ENCODE data around the gene MARK2. TPM values are rescaled to one million over a fixed set of nuclear protein-coding genes. Genes with fewer than 3 reads are reported as not detected.

Gene MARK2
- total and polyA plus RNA-seq, 2 of the 8 experiments (the other 6 are each of a cell fraction or from before 2014, with no cell fraction given) = 19.3 to 58.5 TPM

- POLR2A ChIA-PET (ENCODE audit: partially characterized antibody) = interaction anchor here (0.5 to 4.2 kb wide), 7 partner anchors 10 to 104 kb away, joined by 3 to 31 read pairs (median 3); partner anchors contain the start of genes COX8A and NAA40
- Histone ChIP-seq H3K4me2 (ENCODE audit: insufficient read depth in 1 of 2, low read depth in 2 of 2, low read length in 2 of 2) (no peak overlapping the region), H2BK5ac (ENCODE audit: low read depth, low read length) (no peak overlapping the region), H3K23ac (ENCODE audit: insufficient read length) (no peak overlapping the region), H3K27ac (ENCODE audit: low read depth, low read length) (no peak overlapping the region), H3K79me2 (ENCODE audit: control insufficient read depth in 1 of 2, insufficient read depth in 2 of 2, low read length in 2 of 2) (no peaks in the 10 kb centered on the region), H3K14ac (ENCODE audit: insufficient read length) (no peak overlapping the region), H3K79me1 (ENCODE audit: low read depth, low read length) (no peaks in the 10 kb centered on the region), H4K8ac (ENCODE audit: extremely low read depth, insufficient read depth, low read length) (no peak overlapping the region), H2BK120ac (replicated peaks; ENCODE audit: low read depth, low read length) (no peak overlapping the region), H3K23me2 (ENCODE audit: low read depth, low read length) (no peaks in the 10 kb centered on the region), H3K4me1 (replicated peaks in 1 of 4; ENCODE audit: control insufficient read depth in 3 of 4, insufficient read depth in 4 of 4, low read length in 3 of 4) (no peaks in the 10 kb centered on the region), H4K20me1 (replicated peaks in 1 of 2; ENCODE audit: control insufficient read depth in 1 of 2, insufficient read depth in 2 of 2, low read length in 2 of 2) (peaks cover 0 to 5% of the 10 kb centered on the region in 2 experiments), H3K4me3 (ENCODE audit: extremely low read depth in 1 of 4, insufficient read depth in 2 of 4, low read depth in 3 of 4, low read length in 4 of 4) (no peak overlapping the region), H2BK12ac (ENCODE audit: low read depth, low read length) (no peak overlapping the region), H3K9me3 (ENCODE audit: insufficient read depth in 2 of 2, low read depth in 1 of 2, low read length in 1 of 2) (no peaks in the 10 kb centered on the region), H4K5ac (ENCODE audit: insufficient read length, low read depth, low read length) (no peak overlapping the region), H2AFZ (ENCODE audit: low read length) (no peak overlapping the region), H3K36me3 (ENCODE audit: control insufficient read depth in 2 of 4, insufficient read depth in 4 of 4, low read length in 3 of 4) (peaks cover 17 to 36% (median 25%) of the 10 kb centered on the region in 4 experiments; a peak in 7 of 8 replicates), H3K56ac (replicated peaks; ENCODE audit: insufficient read length, low read depth, low read length) (no peak overlapping the region), H3K18ac (ENCODE audit: extremely low read depth, low read length) (no peak overlapping the region), H2AK5ac (ENCODE audit: low read depth, low read length) (no peak overlapping the region), H2BK20ac (ENCODE audit: low read length) (no peak overlapping the region), H3K9ac (replicated peaks in 1 of 4; ENCODE audit: extremely low read depth in 1 of 4, low read depth in 3 of 4, low read length in 3 of 4) (no peak overlapping the region), H3K27me3 (replicated peaks in 1 of 4; ENCODE audit: control insufficient read depth in 3 of 4, extremely low read depth in 1 of 4, insufficient read depth in 3 of 4, low read length in 3 of 4) (no peaks in the 10 kb centered on the region), H4K91ac (replicated peaks; ENCODE audit: insufficient read length, low read length) (no peak overlapping the region), H2BK15ac (ENCODE audit: low read length) (no peak overlapping the region), H3K4ac (replicated peaks; ENCODE audit: insufficient read length, low read depth, low read length) (no peak overlapping the region)
- DNase-seq (ENCODE audit: low read depth in 1 of 2, low spot score in 2 of 2) (no peak), FAIRE-seq (no peak)
- CTCF ChIA-PET (ENCODE audit: partially characterized antibody) = interaction anchor here (0.6 to 1.7 kb wide), 11 partner anchors 9 to 141 kb away, joined by 3 to 9 read pairs (median 4); no protein-coding TSS in a partner anchor
- no peak for TF ChIP-seq ATF2 (IDR thresholded peaks at IDR 0.05; ENCODE audit: low read length)
- no peak for TF ChIP-seq KDM5A (IDR thresholded peaks at IDR 0.05; ENCODE audit: low read length)
- no peak for TF ChIP-seq HDAC2 (IDR thresholded peaks at IDR 0.05; ENCODE audit: borderline replicate concordance in 1 of 2, low read depth in 2 of 2, low read length in 2 of 2)
- no peak for TF ChIP-seq YY1 (IDR thresholded peaks at IDR 0.05; ENCODE audit: low read depth, low read length)
- TF ChIP-seq SUZ12 (IDR thresholded peaks at IDR 0.05; ENCODE audit: low read length) = no peak
- TF ChIP-seq CHD1 (IDR thresholded peaks at IDR 0.05; ENCODE audit: low read depth, low read length) = no peak
- no peak for TF ChIP-seq POU5F1 (IDR thresholded peaks at IDR 0.05; ENCODE audit: low read depth, low read length)
- TF ChIP-seq SP4 (IDR thresholded peaks at IDR 0.05; ENCODE audit: low read length) = no peak
- TF ChIP-seq CHD2 (IDR thresholded peaks at IDR 0.05; ENCODE audit: low read length) = no peak
- no peak for TF ChIP-seq GABPA (IDR thresholded peaks at IDR 0.05; ENCODE audit: borderline replicate concordance, insufficient read depth, low read length)
- TF ChIP-seq RBBP5 (IDR thresholded peaks at IDR 0.05; ENCODE audit: borderline replicate concordance, low read depth, low read length) = no peak
- WGBS, 2 experiments (ENCODE audit: extremely low coverage in 1 of 2, insufficient coverage in 1 of 2, insufficient read length in 1 of 2, insufficient replicate concordance in 2 of 2, low coverage in 1 of 2, low lambda C conversion rate in 2 of 2, missing lambda C conversion rate in 1 of 2) = 93% methylated on average over 20 of the region's 20 CpGs; no CpG with 5 or more reads in 1 of the 2 experiments
Measured at GRCh38 chr11:63951779-63952536, 113.0 kb downstream of the MARK2 start.
